CD8-positive, alpha-beta memory T cell (primary cell): Measurements from ENCODE around the gene MFGE8. TPM values are rescaled to one million over a fixed set of nuclear protein-coding genes. Genes with fewer than 3 reads are reported as not detected.

Experiments used
- CTCF ChIA-PET: fragments of 350-600 bp; sonication (Branson Sonifier 250); formaldehyde crosslinking; loops from one replicate; lab custom pipeline; 2021; ENCODE audit warnings: antibody characterized with exemption; lab: Charles Lee
- POLR2A ChIA-PET: fragments of 350-600 bp; sonication (Branson Sonifier 250); formaldehyde crosslinking; loops from one replicate; lab custom pipeline; 2021; ENCODE audit warnings: antibody characterized with exemption; lab: Charles Lee
- DNase-seq, 5 donors: peaks; one replicate each; pipeline versions ENCODE4 v3.0.0 to v3.0.0-alpha.2; 2020 to 2022; ENCODE audit warnings: mixed read lengths in 1 of 5
- H3K27ac ChIP-seq: one replicate; pipeline ENCODE4 v1.7.0; 2013; ENCODE audit warnings: low read depth, mild to moderate bottlenecking, low read length, moderate library complexity
- H3K27me3 ChIP-seq: 2 replicates; pipeline ENCODE4 v1.7.0; 2013; ENCODE audit warnings: low read length, mild to moderate bottlenecking; ENCODE audit not compliant: insufficient read depth, poor library complexity, severe bottlenecking
- H3K36me3 ChIP-seq: 2 replicates; pipeline ENCODE4 v1.7.0; 2013; ENCODE audit warnings: mild to moderate bottlenecking, low read length, moderate library complexity; ENCODE audit not compliant: insufficient read depth
- H3K4me1 ChIP-seq: 2 replicates; pipeline ENCODE4 v1.7.0; 2013; ENCODE audit warnings: mild to moderate bottlenecking, low read length, moderate library complexity; ENCODE audit not compliant: insufficient read depth
- H3K4me3 ChIP-seq: 2 replicates; pipeline ENCODE4 v1.7.0; 2013; ENCODE audit warnings: mild to moderate bottlenecking, low read length
- H3K9me3 ChIP-seq: 2 replicates; pipeline ENCODE4 v1.7.0; 2013; ENCODE audit warnings: mild to moderate bottlenecking, low read length
- H3K27ac Mint-ChIP-seq, 8 donors: one replicate each; pipeline ENCODE4 v1.8.0; 2020 to 2021; ENCODE audit warnings: mixed read lengths in 8 of 8, mild to moderate bottlenecking in 6 of 8, inconsistent platforms in 3 of 8, moderate library complexity in 3 of 8
- H3K27me3 Mint-ChIP-seq, 2 donors: one replicate each; pipeline ENCODE4 v1.8.0; 2020 to 2021; ENCODE audit warnings: mixed read lengths in 2 of 2, mild to moderate bottlenecking in 1 of 2, moderate library complexity in 1 of 2
- H3K36me3 Mint-ChIP-seq, 3 donors: one replicate each; pipeline ENCODE4 v1.8.0; 2020 to 2021; ENCODE audit warnings: mixed read lengths in 3 of 3, inconsistent platforms in 1 of 3, mild to moderate bottlenecking in 1 of 3
- H3K4me1 Mint-ChIP-seq, 3 donors: one replicate each; pipeline ENCODE4 v1.8.0; 2020 to 2021; ENCODE audit warnings: mixed read lengths in 3 of 3, inconsistent platforms in 1 of 3, mild to moderate bottlenecking in 1 of 3
- H3K4me3 Mint-ChIP-seq, 7 donors: one replicate each; pipeline ENCODE4 v1.8.0; 2020 to 2021; ENCODE audit warnings: mixed read lengths in 7 of 7, mild to moderate bottlenecking in 6 of 7, moderate library complexity in 4 of 7, inconsistent platforms in 2 of 7
- H3K9me3 Mint-ChIP-seq, 5 donors: one replicate each; pipeline ENCODE4 v1.8.0; 2020 to 2022; ENCODE audit warnings: mixed read lengths in 5 of 5, mild to moderate bottlenecking in 3 of 5, moderate library complexity in 2 of 5, inconsistent platforms in 1 of 5
- polyA plus RNA-seq: library from polyadenylated mRNA; unstranded; fragments of 300-500 nt; fragmentation: Illumina TruSeq; gene quantifications from one replicate; pipeline ENCODE4 v1.2.3, GENCODE V29; 2021
- total RNA-seq, 2 experiments: library from RNA; stranded (reverse); gene quantifications; one replicate each; pipeline ENCODE4 v1.2.3, GENCODE V29; 2021

The MFGE8 gene
- total and polyA plus RNA-seq, 3 experiments from 2014 or later: 9.6 to 27.1 (median 23.0) TPM

DNA sequence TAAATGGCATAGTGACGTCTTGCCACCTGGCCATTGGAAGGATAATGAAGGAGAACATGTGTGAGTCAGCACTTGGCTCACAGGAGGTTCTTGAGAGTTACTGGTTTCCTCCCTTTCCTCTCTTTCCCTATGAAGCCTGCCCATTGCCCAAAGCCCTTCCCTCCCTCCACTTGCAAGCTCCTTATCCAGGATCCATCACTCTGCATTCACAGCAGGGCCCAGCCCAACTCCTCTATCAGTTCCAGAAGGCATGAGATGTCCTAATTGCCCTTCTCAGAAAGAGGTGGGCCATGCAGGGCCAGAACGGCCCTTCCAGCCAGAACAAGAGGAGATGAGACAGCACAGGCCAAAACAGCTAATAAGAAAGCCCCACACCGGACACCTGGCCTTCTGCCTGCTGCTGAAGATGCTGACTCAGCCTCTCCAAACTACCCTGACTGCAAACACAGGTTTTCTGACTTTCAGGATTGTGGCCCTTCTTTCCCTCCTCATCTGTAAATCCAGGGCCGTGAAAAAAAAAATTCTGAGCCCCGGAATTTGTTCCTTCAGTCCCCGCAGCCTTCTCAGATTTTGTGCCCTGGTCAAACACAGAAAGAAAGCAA lies 47.6 kb downstream of the MFGE8 start:
- no peaks in the 10 kb centered on the region for H3K9me3 ChIP-seq
- no peaks in the 10 kb centered on the region for H3K27me3 Mint-ChIP-seq
- H3K4me3 Mint-ChIP-seq: no peak overlapping the region
- H3K36me3 Mint-ChIP-seq: peaks cover 0 to 1% (median 0%) of the 10 kb centered on the region in 3 donors
- H3K4me1 Mint-ChIP-seq: no peaks in the 10 kb centered on the region
- CTCF ChIA-PET: interaction anchor here (0.6 kb wide), 1 partner anchor 264 kb away, joined by 3 read pairs; no protein-coding TSS in a partner anchor
- H3K27ac Mint-ChIP-seq: peak overlapping the region in 3 of 8 donors; percentile 25 to 74 (median 63)
- H3K9me3 Mint-ChIP-seq: no peaks in the 10 kb centered on the region
- no peaks in the 10 kb centered on the region for H3K27me3 ChIP-seq
- no peak overlapping the region for H3K4me3 ChIP-seq
- no peak for DNase-seq
- H3K4me1 ChIP-seq: no peaks in the 10 kb centered on the region
- POLR2A ChIA-PET: no interaction called here
- no peak overlapping the region for H3K27ac ChIP-seq
- no peaks in the 10 kb centered on the region for H3K36me3 ChIP-seq

DNA sequence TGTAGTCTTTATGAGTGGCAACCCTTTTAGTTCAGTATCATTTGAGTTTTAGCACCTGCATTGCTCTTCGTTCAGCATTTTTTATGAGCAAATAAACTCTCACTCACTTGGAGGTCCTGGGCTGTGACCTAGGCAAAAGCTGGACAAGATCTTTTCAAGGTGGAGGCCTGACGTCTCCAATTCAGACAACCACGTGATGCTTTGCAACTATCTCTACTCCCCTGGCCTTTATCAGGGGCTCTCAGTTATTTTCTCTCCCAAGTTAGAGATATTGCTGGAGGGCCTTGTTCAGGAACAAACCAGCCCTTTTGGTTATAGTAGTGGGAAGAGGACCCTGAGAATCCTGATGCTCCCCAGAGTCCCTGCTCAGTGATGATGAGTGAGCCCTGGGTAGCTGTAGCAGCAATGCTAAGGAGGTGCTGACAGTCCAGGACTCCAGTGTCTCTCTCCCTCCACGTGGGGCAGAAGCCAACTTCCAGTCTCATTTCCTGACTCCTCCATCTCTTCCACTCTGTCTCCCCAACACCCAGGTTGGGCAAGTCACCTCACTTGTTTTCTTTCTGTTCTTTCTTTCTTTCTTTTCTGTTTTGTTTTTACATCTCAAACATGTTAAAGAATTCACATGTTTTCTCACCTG lies 48.2 kb downstream of the MFGE8 start:
- Mint-ChIP-seq H3K27ac (peak overlapping the region in 3 of 8 donors; percentile 25 to 82 (median 74)), H3K4me3 (no peak overlapping the region), H3K4me1 (no peaks in the 10 kb centered on the region), H3K36me3 (peaks cover 0 to 1% (median 0%) of the 10 kb centered on the region in 3 donors), H3K27me3 (no peaks in the 10 kb centered on the region), H3K9me3 (no peaks in the 10 kb centered on the region)
- ChIA-PET CTCF (interaction anchor here (0.6 kb wide), 1 partner anchor 264 kb away, joined by 3 read pairs; no protein-coding TSS in a partner anchor), POLR2A (no interaction called here)
- Histone ChIP-seq H3K27ac (no peak overlapping the region), H3K27me3 (no peaks in the 10 kb centered on the region), H3K4me1 (no peaks in the 10 kb centered on the region), H3K4me3 (no peak overlapping the region), H3K9me3 (no peaks in the 10 kb centered on the region), H3K36me3 (no peaks in the 10 kb centered on the region)
- DNase-seq: no peak

DNA sequence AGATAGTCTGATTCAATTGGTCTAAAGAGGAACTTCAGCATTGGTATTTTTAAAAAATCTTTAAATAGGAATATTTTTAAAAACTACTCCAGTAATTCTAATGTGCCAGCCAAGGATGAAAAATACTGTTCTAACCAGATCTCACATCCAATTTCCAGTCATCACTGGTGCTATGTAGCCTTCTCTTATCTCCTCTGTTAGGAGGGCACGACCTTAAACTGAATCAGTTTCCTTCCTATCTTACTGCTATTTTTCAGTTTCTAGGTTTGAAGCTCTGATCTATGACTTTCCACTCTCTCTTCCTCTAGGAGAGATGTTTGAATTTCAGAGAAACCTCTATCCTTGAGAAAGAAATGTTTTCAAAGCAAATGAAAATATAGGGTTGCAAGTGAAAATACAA lies 49.8 kb downstream of the MFGE8 start:
- POLR2A ChIA-PET: no interaction called here
- Mint-ChIP-seq H3K4me1 (no peaks in the 10 kb centered on the region), H3K27me3 (no peaks in the 10 kb centered on the region), H3K4me3 (no peak overlapping the region), H3K36me3 (peaks cover 0 to 4% (median 2%) of the 10 kb centered on the region in 3 donors), H3K9me3 (no peaks in the 10 kb centered on the region), H3K27ac (no peak overlapping the region)
- CTCF ChIA-PET: no interaction called here
- no peaks in the 10 kb centered on the region for H3K36me3 ChIP-seq
- H3K4me1 ChIP-seq: no peaks in the 10 kb centered on the region
- H3K9me3 ChIP-seq: no peaks in the 10 kb centered on the region
- H3K4me3 ChIP-seq: no peak overlapping the region
- H3K27me3 ChIP-seq: no peaks in the 10 kb centered on the region
- H3K27ac ChIP-seq: no peak overlapping the region
- DNase-seq: no peak

DNA sequence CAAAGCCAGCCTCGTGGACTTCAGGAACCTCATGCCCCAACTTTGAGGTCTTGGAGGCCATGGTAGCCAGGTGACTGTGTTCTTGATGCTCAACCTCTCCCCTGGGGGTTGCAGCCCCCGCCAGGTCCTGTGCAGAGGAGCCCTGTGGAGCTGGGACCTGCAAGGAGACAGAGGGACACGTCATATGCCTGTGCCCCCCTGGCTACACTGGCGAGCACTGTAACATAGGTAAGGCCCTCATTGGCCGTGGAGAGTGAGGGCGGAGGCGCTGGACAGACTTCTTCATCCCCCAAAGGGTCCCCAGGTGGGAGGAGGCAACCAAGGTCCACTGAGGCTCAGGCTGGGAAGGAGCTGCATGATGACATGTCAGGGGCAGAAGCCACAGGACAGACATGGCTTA lies 53.0 kb downstream of the MFGE8 start:
- H3K36me3 Mint-ChIP-seq: peaks cover 0 to 3% (median 2%) of the 10 kb centered on the region in 3 donors
- Histone ChIP-seq H3K9me3 (no peaks in the 10 kb centered on the region), H3K27me3 (no peaks in the 10 kb centered on the region), H3K4me3 (no peak overlapping the region), H3K36me3 (no peaks in the 10 kb centered on the region), H3K27ac (no peak overlapping the region), H3K4me1 (no peaks in the 10 kb centered on the region)
- ChIA-PET CTCF (no interaction called here), POLR2A (no interaction called here)
- H3K27me3 Mint-ChIP-seq: peaks cover 0 to 3% of the 10 kb centered on the region in 2 donors
- H3K4me3 Mint-ChIP-seq: no peak overlapping the region
- no peak for DNase-seq
- H3K9me3 Mint-ChIP-seq: no peaks in the 10 kb centered on the region
- no peak overlapping the region for H3K27ac Mint-ChIP-seq
- no peaks in the 10 kb centered on the region for H3K4me1 Mint-ChIP-seq

DNA sequence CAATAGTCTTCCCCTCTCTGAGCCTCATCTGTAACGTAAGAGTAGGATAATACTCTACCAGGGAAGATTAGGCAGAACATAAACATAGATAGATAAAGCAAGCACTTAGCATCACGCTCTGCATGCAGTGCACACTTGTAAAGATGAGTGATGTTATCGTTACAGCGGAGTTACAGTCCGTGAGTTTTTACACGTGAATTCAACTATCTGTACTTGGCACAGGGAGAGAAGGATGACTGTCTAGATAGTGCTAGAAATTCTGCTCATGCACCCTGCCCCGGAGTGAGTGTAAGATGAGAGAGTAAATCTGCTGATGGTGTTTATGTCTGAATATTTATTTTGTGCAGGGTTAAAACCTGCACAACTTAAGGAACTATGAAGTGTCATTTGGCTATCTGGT lies 53.6 kb downstream of the MFGE8 start:
- H3K4me1 Mint-ChIP-seq: no peaks in the 10 kb centered on the region
- Histone ChIP-seq H3K27ac (no peak overlapping the region), H3K4me1 (no peaks in the 10 kb centered on the region), H3K36me3 (no peaks in the 10 kb centered on the region), H3K9me3 (no peaks in the 10 kb centered on the region), H3K4me3 (no peak overlapping the region), H3K27me3 (no peaks in the 10 kb centered on the region)
- peaks cover 0 to 3% (median 2%) of the 10 kb centered on the region in 3 donors for H3K36me3 Mint-ChIP-seq
- H3K4me3 Mint-ChIP-seq: no peak overlapping the region
- POLR2A ChIA-PET: no interaction called here
- H3K27me3 Mint-ChIP-seq: peaks cover 0 to 4% of the 10 kb centered on the region in 2 donors
- peaks cover 2 to 6% (median 4%) of the 10 kb centered on the region in 5 donors for H3K9me3 Mint-ChIP-seq
- H3K27ac Mint-ChIP-seq: no peak overlapping the region
- DNase-seq: no peak
- CTCF ChIA-PET: no interaction called here

DNA sequence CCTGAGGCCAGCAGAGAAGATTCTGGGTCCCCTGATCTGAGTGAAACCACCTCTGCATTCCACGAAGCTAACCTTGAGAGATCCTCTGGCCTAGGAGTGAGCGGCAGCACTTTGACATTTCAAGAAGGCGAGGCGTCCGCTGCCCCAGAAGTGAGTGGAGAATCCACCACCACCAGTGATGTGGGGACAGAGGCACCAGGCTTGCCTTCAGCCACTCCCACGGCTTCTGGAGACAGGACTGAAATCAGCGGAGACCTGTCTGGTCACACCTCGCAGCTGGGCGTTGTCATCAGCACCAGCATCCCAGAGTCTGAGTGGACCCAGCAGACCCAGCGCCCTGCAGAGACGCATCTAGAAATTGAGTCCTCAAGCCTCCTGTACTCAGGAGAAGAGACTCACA lies 54.2 kb downstream of the MFGE8 start:
- Histone ChIP-seq H3K36me3 (no peaks in the 10 kb centered on the region), H3K27me3 (no peaks in the 10 kb centered on the region), H3K4me3 (no peak overlapping the region), H3K4me1 (no peaks in the 10 kb centered on the region), H3K9me3 (no peaks in the 10 kb centered on the region), H3K27ac (no peak overlapping the region)
- Mint-ChIP-seq H3K4me1 (no peaks in the 10 kb centered on the region), H3K4me3 (no peak overlapping the region), H3K27ac (no peak overlapping the region), H3K27me3 (peaks cover 0 to 6% of the 10 kb centered on the region in 2 donors), H3K36me3 (peaks cover under 1 to 3% (median 3%) of the 10 kb centered on the region in 3 donors), H3K9me3 (peaks cover 3 to 12% (median 9%) of the 10 kb centered on the region in 5 donors)
- no peak for DNase-seq
- POLR2A ChIA-PET: no interaction called here
- CTCF ChIA-PET: no interaction called here

DNA sequence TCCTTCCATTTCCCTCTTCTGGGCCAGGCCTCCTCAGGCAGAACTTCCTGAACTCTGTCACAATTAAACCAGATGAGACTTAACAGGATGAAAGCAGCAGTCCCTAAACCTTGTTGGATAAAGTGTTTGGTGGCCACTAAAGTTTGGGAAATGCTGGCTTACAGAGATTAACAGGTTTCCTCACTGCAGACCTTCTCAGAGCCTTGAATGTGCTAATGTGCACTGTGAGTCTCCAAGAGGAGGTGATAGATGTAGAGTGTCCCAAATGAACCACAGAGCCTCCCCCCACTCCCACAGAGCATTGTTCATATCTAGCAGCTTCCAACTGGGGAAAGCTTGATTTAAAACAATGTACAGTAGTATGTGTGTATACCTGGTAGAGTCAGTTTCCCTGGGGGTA lies 60.7 kb downstream of the MFGE8 start:
- CTCF ChIA-PET: no interaction called here
- Mint-ChIP-seq H3K4me1 (no peaks in the 10 kb centered on the region), H3K36me3 (peaks cover 0 to 9% (median 1%) of the 10 kb centered on the region in 3 donors), H3K9me3 (peaks cover 3 to 28% (median 20%) of the 10 kb centered on the region in 5 donors), H3K4me3 (no peak overlapping the region), H3K27me3 (peaks cover 13 to 29% of the 10 kb centered on the region in 2 donors), H3K27ac (no peak overlapping the region)
- Histone ChIP-seq H3K4me1 (no peaks in the 10 kb centered on the region), H3K36me3 (no peaks in the 10 kb centered on the region), H3K27ac (no peak overlapping the region), H3K4me3 (no peak overlapping the region), H3K27me3 (no peaks in the 10 kb centered on the region), H3K9me3 (no peaks in the 10 kb centered on the region)
- POLR2A ChIA-PET: no interaction called here
- no peak for DNase-seq

DNA sequence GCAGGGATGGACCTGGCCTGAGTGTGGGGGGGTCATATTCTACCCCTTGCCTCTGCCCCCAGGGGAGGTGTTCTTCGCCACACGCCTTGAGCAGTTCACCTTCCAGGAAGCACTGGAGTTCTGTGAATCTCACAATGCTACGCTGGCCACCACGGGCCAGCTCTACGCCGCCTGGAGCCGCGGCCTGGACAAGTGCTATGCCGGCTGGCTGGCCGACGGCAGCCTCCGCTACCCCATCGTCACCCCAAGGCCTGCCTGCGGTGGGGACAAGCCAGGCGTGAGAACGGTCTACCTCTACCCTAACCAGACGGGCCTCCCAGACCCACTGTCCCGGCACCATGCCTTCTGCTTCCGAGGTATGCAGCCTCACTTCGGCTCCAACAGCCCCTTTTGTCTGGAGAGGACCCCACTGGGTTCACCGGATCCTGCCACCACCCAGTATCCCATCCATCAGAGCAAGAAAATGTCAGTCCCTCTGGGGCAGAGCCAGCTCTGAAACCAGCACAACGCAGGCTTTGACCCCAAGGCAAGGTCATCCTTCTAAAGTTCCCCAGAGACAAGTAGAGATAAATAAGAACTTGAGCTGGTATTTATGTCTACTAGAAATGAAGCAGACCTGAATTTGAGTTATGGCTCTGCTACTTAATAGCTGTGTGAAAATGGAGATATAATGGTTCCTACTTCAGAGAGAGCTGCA lies 63.7 kb downstream of the MFGE8 start:
- DNase-seq: no peak
- H3K27ac Mint-ChIP-seq: no peak overlapping the region
- Histone ChIP-seq H3K36me3 (no peaks in the 10 kb centered on the region), H3K4me1 (no peaks in the 10 kb centered on the region), H3K4me3 (no peak overlapping the region), H3K27ac (no peak overlapping the region), H3K27me3 (no peaks in the 10 kb centered on the region), H3K9me3 (no peaks in the 10 kb centered on the region)
- H3K4me1 Mint-ChIP-seq: no peaks in the 10 kb centered on the region
- H3K36me3 Mint-ChIP-seq: peaks cover 0 to 9% (median under 1%) of the 10 kb centered on the region in 3 donors
- peaks cover 13 to 30% of the 10 kb centered on the region in 2 donors for H3K27me3 Mint-ChIP-seq
- ChIA-PET POLR2A (no interaction called here), CTCF (interaction anchor here (1.0 kb wide), 1 partner anchor 16 kb away, joined by 3 read pairs; no protein-coding TSS in a partner anchor)
- no peak overlapping the region for H3K4me3 Mint-ChIP-seq
- H3K9me3 Mint-ChIP-seq: peaks cover 1 to 24% (median 13%) of the 10 kb centered on the region in 5 donors
